K562 (cell line): ENCODE data around the gene ALOX5. TPM values are rescaled to one million over a fixed set of nuclear protein-coding genes. Genes with fewer than 3 reads are reported as not detected.

Experiments
- CHD7 ChIP-seq: fragments of 200-600 bp; sonication (generic); IDR thresholded peaks from one replicate; pipeline ENCODE4 v1.6.1; 2012; ENCODE audit warnings: mild to moderate bottlenecking, low read depth, low read length, inconsistent platforms
- CTCFL ChIP-seq: IDR thresholded peaks from 2 replicates; pipeline ENCODE4 v1.6.1; 2011; ENCODE audit warnings: borderline replicate concordance, low read depth, mild to moderate bottlenecking, moderate library complexity, low read length; ENCODE audit not compliant: insufficient read depth, poor library complexity, severe bottlenecking
- DACH1 ChIP-seq: fragments of 450-650 bp; IDR thresholded peaks from 2 replicates; pipeline ENCODE4 v1.6.1; 2018; ENCODE audit not compliant: partially characterized antibody
- HNRNPH1 ChIP-seq: fragments of 200-400 bp; formaldehyde crosslinking; optimal IDR thresholded peaks from 2 replicates; pipeline ENCODE3; 2017; ENCODE audit warnings: low read depth, mild to moderate bottlenecking, low read length, moderate library complexity
- HOXB6 ChIP-seq: fragments of 250-450 bp; sonication (Bioruptor Pico); IDR thresholded peaks from 2 replicates; pipeline ENCODE4 v1.5.1; 2022; ENCODE audit warnings: mild to moderate bottlenecking, borderline replicate concordance
- MAFF ChIP-seq: IDR thresholded peaks from 2 replicates; pipeline ENCODE4 v1.6.1; 2012; ENCODE audit warnings: low read length, improper control_type of control experiment
- MEF2D ChIP-seq: conservative IDR thresholded peaks from 2 replicates; pipeline ENCODE4 v1.6.1; 2016; ENCODE audit warnings: low read depth, missing genetic modification characterization, missing compliant biosample characterization
- MXI1 ChIP-seq: IDR thresholded peaks from 2 replicates; pipeline ENCODE4 v1.6.1; 2011; ENCODE audit warnings: low read depth, mild to moderate bottlenecking, improper control_type of control experiment, low read length
- U2AF2 ChIP-seq: fragments of 200-400 bp; formaldehyde crosslinking; optimal IDR thresholded peaks from 2 replicates; pipeline ENCODE3; 2017; ENCODE audit warnings: low read depth, mild to moderate bottlenecking, low read length
- ZNF263 ChIP-seq: sonication (generic); formaldehyde crosslinking; IDR thresholded peaks from 2 replicates; pipeline ENCODE4 v1.8.0; 2022; ENCODE audit warnings: mild to moderate bottlenecking, missing genetic modification reagents, borderline replicate concordance
- ZNF551 ChIP-seq: fragments of 250-450 bp; sonication (Bioruptor Pico); IDR thresholded peaks from 2 replicates; pipeline ENCODE4 v1.5.0; 2021; ENCODE audit warnings: mild to moderate bottlenecking, moderate library complexity
- ZNF77 ChIP-seq: fragments of 250-450 bp; sonication (Bioruptor Pico); IDR thresholded peaks from 2 replicates; pipeline ENCODE4 v1.5.0; 2020
- ZNF79 ChIP-seq: fragments of 250-450 bp; sonication (Bioruptor Pico); IDR thresholded peaks from 2 replicates; pipeline ENCODE4 v1.4.0; 2020; ENCODE audit warnings: low read depth, mild to moderate bottlenecking, moderate library complexity
- ZSCAN32 ChIP-seq: fragments of 450-650 bp; formaldehyde crosslinking; IDR thresholded peaks from 2 replicates; pipeline ENCODE4 v1.4.0; 2020; ENCODE audit warnings: mild to moderate bottlenecking, moderate library complexity
- polyA plus RNA-seq, 8 experiments: library from polyadenylated mRNA; depleted of rRNA in 4 of 8; stranded (reverse) in 5 of 8; unstranded in 3 of 8; fragments of >200 nt; fragmentation: Nextera tagmentation in 2 of 8; fragmentation: Illumina TruSeq in 1 of 8; extraction: Ambion mirVana in 2 of 8; extraction: Trizol in 1 of 8; gene quantifications; 2 replicates each; pipeline versions ENCODE4 v1.2.1 to v1.2.3, GENCODE V29; 2011 to 2014; ENCODE audit warnings: inconsistent platforms in 1 of 8, missing spikeins in 1 of 8
- total RNA-seq, 7 experiments: library from RNA; depleted of rRNA in 6 of 7; stranded (reverse); fragments of >200 nt in 6 of 7; fragmentation: Illumina TruSeq in 2 of 7; extraction: Trizol in 2 of 7; gene quantifications; 2 replicates each; pipeline versions ENCODE4 v1.2.1 to v1.2.3, GENCODE V29; 2011 to 2021; ENCODE audit warnings: low replicate concordance in 1 of 7

ALOX5 gene
- total and polyA plus RNA-seq, 9 of the 15 experiments (the other 6 are each of a cell fraction or from before 2014, with no cell fraction given): 0.10 to 2.4 (median 1.4) TPM

- TF ChIP-seq ZNF79 (no peak; the same call in 1 of the 2 replicates), ZNF551 (no peak), DACH1 (peak; percentile 80), HOXB6 (CRISPR knock-in tag) (no peak), HNRNPH1 (no peak), U2AF2 (no peak), CTCFL (no peak), ZNF263 (CRISPR knock-in tag) (peak; percentile 75), MEF2D (tag) (peak; percentile 83), ZNF77 (CRISPR knock-in tag) (no peak), MAFF (peak; percentile 77), MXI1 (peak; percentile 64; the same call in 1 of the 2 replicates), CHD7 (no peak), ZSCAN32 (CRISPR knock-in tag) (no peak)
Observed at GRCh38 chr10:45470098-45471012, 96.3 kb downstream of the ALOX5 start (continued).
